SK-N-SH treated with all-trans-retinoic acid at 6 μM for 48 hours (cell line): ENCODE data around the gene CANT1.

Source experiments
- ATAC-seq: fragments of 200-7000 bp; cut with Tn5 transposase; 3 replicates; pipeline ENCODE4 v1.9.1; 2020; ENCODE audit warnings: mild to moderate bottlenecking, moderate library complexity
- ARNTL ChIP-seq: fragments of 450-650 bp; formaldehyde crosslinking; IDR thresholded peaks from 2 replicates; pipeline ENCODE4 v1.5.0; 2020; ENCODE audit warnings: low read depth, mild to moderate bottlenecking, moderate library complexity, borderline replicate concordance
- CSDC2 ChIP-seq: fragments of 250-450 bp; sonication (Bioruptor Pico); IDR thresholded peaks from 2 replicates; pipeline ENCODE4 v1.5.0; 2020; ENCODE audit warnings: mild to moderate bottlenecking, moderate library complexity
- CSRNP3 ChIP-seq: fragments of 250-450 bp; sonication (Bioruptor Pico); IDR thresholded peaks from 2 replicates; pipeline ENCODE4 v1.5.1; 2021; ENCODE audit warnings: mild to moderate bottlenecking, moderate library complexity
- ESRRG ChIP-seq: fragments of 250-450 bp; sonication (Bioruptor Pico); IDR thresholded peaks from 2 replicates; pipeline ENCODE4 v1.6.1; 2021; ENCODE audit warnings: mild to moderate bottlenecking
- GLIS3 ChIP-seq: fragments of 250-450 bp; sonication (Bioruptor Pico); IDR thresholded peaks from 2 replicates; pipeline ENCODE4 v1.5.0; 2020; ENCODE audit warnings: mild to moderate bottlenecking, moderate library complexity
- OSR1 ChIP-seq: fragments of 250-450 bp; sonication (Bioruptor Pico); IDR thresholded peaks from 2 replicates; pipeline ENCODE4 v1.8.0; 2022; ENCODE audit warnings: moderate library complexity, mild to moderate bottlenecking, inconsistent platforms
- PPARA ChIP-seq: fragments of 250-450 bp; sonication (Bioruptor Pico); IDR thresholded peaks from 2 replicates; pipeline ENCODE4 v1.5.0; 2020; ENCODE audit warnings: mild to moderate bottlenecking, borderline replicate concordance
- TCF4 ChIP-seq: fragments of 250-450 bp; sonication (Bioruptor Pico); IDR thresholded peaks from 2 replicates; pipeline ENCODE4 v1.8.0; 2021; ENCODE audit warnings: mild to moderate bottlenecking, moderate library complexity, borderline replicate concordance
- TOX ChIP-seq: fragments of 250-450 bp; sonication (Bioruptor Pico); IDR thresholded peaks from 2 replicates; pipeline ENCODE4 v1.8.0; 2021; ENCODE audit warnings: mild to moderate bottlenecking, moderate library complexity, borderline replicate concordance
- ZC3H10 ChIP-seq: fragments of 250-450 bp; sonication (Bioruptor Pico); IDR thresholded peaks from 2 replicates; pipeline ENCODE4 v1.5.1; 2021; ENCODE audit warnings: mild to moderate bottlenecking, moderate library complexity
- ZFP3 ChIP-seq: fragments of 250-450 bp; sonication (Bioruptor Pico); IDR thresholded peaks from 2 replicates; pipeline ENCODE4 v1.5.0; 2020; ENCODE audit warnings: mild to moderate bottlenecking, moderate library complexity
- ZFP30 ChIP-seq: fragments of 450-650 bp; formaldehyde crosslinking; IDR thresholded peaks from 2 replicates; pipeline ENCODE4 v1.5.0; 2022; ENCODE audit warnings: mild to moderate bottlenecking, moderate library complexity
- ZNF565 ChIP-seq: fragments of 450-650 bp; formaldehyde crosslinking; conservative IDR thresholded peaks from 2 replicates; pipeline ENCODE4 v1.5.0; 2020; ENCODE audit warnings: low read depth, mild to moderate bottlenecking, moderate library complexity
- ZNF70 ChIP-seq: fragments of 450-650 bp; formaldehyde crosslinking; IDR thresholded peaks from 2 replicates; pipeline ENCODE4 v1.5.0; 2020; ENCODE audit warnings: mild to moderate bottlenecking, moderate library complexity
- TF ChIP-seq, protein P1 (sequence below): fragments of 250-450 bp; sonication (Bioruptor Pico); IDR thresholded peaks from 2 replicates; pipeline ENCODE4 v1.8.0; 2020; ENCODE audit warnings: mild to moderate bottlenecking, moderate library complexity, borderline replicate concordance
- TF ChIP-seq, protein P2 (sequence below): fragments of 250-450 bp; sonication (Bioruptor Pico); IDR thresholded peaks from 2 replicates; pipeline ENCODE4 v1.8.0; 2021; ENCODE audit warnings: low read depth, mild to moderate bottlenecking, moderate library complexity, borderline replicate concordance
- TF ChIP-seq, protein P3 (sequence below): fragments of 250-450 bp; sonication (Bioruptor Pico); IDR thresholded peaks from 2 replicates; pipeline ENCODE4 v1.5.1; 2020; ENCODE audit warnings: low read depth, mild to moderate bottlenecking, moderate library complexity
- TF ChIP-seq, protein P4 (sequence below): fragments of 250-450 bp; sonication (Bioruptor Pico); IDR thresholded peaks from 2 replicates; pipeline ENCODE4 v1.5.0; 2020; ENCODE audit warnings: mild to moderate bottlenecking, moderate library complexity

The CANT1 gene

GRCh38 chr17:79006046-79006445 lies 3.5 kb downstream of the CANT1 start:
- ATAC-seq, result no peak
- TF ChIP-seq, protein P1, sequence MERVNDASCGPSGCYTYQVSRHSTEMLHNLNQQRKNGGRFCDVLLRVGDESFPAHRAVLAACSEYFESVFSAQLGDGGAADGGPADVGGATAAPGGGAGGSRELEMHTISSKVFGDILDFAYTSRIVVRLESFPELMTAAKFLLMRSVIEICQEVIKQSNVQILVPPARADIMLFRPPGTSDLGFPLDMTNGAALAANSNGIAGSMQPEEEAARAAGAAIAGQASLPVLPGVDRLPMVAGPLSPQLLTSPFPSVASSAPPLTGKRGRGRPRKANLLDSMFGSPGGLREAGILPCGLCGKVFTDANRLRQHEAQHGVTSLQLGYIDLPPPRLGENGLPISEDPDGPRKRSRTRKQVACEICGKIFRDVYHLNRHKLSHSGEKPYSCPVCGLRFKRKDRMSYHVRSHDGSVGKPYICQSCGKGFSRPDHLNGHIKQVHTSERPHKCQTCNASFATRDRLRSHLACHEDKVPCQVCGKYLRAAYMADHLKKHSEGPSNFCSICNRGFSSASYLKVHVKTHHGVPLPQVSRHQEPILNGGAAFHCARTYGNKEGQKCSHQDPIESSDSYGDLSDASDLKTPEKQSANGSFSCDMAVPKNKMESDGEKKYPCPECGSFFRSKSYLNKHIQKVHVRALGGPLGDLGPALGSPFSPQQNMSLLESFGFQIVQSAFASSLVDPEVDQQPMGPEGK (CRISPR knock-in tag), result no peak
- TF ChIP-seq ARNTL (CRISPR knock-in tag), result no peak
- TF ChIP-seq, protein P2, sequence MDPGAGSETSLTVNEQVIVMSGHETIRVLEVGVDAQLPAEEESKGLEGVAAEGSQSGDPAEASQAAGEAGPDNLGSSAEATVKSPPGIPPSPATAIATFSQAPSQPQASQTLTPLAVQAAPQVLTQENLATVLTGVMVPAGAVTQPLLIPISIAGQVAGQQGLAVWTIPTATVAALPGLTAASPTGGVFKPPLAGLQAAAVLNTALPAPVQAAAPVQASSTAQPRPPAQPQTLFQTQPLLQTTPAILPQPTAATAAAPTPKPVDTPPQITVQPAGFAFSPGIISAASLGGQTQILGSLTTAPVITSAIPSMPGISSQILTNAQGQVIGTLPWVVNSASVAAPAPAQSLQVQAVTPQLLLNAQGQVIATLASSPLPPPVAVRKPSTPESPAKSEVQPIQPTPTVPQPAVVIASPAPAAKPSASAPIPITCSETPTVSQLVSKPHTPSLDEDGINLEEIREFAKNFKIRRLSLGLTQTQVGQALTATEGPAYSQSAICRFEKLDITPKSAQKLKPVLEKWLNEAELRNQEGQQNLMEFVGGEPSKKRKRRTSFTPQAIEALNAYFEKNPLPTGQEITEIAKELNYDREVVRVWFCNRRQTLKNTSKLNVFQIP (CRISPR knock-in tag), result no peak
- TF ChIP-seq GLIS3, result no peak
- TF ChIP-seq ZNF70 (CRISPR knock-in tag), result no peak
- no peak for TF ChIP-seq TOX
- no peak for TF ChIP-seq ESRRG (CRISPR knock-in tag)
- TF ChIP-seq, protein P3, sequence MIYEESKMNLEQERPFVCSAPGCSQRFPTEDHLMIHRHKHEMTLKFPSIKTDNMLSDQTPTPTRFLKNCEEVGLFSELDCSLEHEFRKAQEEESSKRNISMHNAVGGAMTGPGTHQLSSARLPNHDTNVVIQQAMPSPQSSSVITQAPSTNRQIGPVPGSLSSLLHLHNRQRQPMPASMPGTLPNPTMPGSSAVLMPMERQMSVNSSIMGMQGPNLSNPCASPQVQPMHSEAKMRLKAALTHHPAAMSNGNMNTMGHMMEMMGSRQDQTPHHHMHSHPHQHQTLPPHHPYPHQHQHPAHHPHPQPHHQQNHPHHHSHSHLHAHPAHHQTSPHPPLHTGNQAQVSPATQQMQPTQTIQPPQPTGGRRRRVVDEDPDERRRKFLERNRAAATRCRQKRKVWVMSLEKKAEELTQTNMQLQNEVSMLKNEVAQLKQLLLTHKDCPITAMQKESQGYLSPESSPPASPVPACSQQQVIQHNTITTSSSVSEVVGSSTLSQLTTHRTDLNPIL, result no peak
- no peak for TF ChIP-seq ZFP30 (CRISPR knock-in tag)
- TF ChIP-seq, protein P4, sequence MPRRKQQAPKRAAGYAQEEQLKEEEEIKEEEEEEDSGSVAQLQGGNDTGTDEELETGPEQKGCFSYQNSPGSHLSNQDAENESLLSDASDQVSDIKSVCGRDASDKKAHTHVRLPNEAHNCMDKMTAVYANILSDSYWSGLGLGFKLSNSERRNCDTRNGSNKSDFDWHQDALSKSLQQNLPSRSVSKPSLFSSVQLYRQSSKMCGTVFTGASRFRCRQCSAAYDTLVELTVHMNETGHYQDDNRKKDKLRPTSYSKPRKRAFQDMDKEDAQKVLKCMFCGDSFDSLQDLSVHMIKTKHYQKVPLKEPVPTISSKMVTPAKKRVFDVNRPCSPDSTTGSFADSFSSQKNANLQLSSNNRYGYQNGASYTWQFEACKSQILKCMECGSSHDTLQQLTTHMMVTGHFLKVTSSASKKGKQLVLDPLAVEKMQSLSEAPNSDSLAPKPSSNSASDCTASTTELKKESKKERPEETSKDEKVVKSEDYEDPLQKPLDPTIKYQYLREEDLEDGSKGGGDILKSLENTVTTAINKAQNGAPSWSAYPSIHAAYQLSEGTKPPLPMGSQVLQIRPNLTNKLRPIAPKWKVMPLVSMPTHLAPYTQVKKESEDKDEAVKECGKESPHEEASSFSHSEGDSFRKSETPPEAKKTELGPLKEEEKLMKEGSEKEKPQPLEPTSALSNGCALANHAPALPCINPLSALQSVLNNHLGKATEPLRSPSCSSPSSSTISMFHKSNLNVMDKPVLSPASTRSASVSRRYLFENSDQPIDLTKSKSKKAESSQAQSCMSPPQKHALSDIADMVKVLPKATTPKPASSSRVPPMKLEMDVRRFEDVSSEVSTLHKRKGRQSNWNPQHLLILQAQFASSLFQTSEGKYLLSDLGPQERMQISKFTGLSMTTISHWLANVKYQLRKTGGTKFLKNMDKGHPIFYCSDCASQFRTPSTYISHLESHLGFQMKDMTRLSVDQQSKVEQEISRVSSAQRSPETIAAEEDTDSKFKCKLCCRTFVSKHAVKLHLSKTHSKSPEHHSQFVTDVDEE (CRISPR knock-in tag), result no peak
- TF ChIP-seq ZNF565, result no peak
- no peak for TF ChIP-seq PPARA (CRISPR knock-in tag)
- no peak for TF ChIP-seq CSDC2 (CRISPR knock-in tag)
- TF ChIP-seq OSR1 (CRISPR knock-in tag), result no peak

GRCh38 chr17:79005063-79005861 lies 4.3 kb downstream of the CANT1 start:
- TF ChIP-seq CSRNP3 (CRISPR knock-in tag) (no peak), CSDC2 (CRISPR knock-in tag) (no peak), TOX (no peak), ZFP3 (CRISPR knock-in tag) (no peak), TCF4 (CRISPR knock-in tag) (no peak), ZC3H10 (CRISPR knock-in tag) (no peak), PPARA (CRISPR knock-in tag) (no peak), ZNF565 (no peak)
- TF ChIP-seq, protein P2 (CRISPR knock-in tag), result no peak
- TF ChIP-seq, protein P4 (CRISPR knock-in tag), result no peak
- ATAC-seq, result no peak
